Measurements from ENCODE around the gene CCDC9. TPM values are rescaled to one million over a fixed set of nuclear protein-coding genes. Genes with fewer than 3 reads are reported as not detected.

CCDC9 gene
- total and polyA plus RNA-seq, 2 of the 8 experiments (the other 6 are each of a cell fraction or from before 2014, with no cell fraction given) = 3.7 to 29.8 TPM

DNA sequence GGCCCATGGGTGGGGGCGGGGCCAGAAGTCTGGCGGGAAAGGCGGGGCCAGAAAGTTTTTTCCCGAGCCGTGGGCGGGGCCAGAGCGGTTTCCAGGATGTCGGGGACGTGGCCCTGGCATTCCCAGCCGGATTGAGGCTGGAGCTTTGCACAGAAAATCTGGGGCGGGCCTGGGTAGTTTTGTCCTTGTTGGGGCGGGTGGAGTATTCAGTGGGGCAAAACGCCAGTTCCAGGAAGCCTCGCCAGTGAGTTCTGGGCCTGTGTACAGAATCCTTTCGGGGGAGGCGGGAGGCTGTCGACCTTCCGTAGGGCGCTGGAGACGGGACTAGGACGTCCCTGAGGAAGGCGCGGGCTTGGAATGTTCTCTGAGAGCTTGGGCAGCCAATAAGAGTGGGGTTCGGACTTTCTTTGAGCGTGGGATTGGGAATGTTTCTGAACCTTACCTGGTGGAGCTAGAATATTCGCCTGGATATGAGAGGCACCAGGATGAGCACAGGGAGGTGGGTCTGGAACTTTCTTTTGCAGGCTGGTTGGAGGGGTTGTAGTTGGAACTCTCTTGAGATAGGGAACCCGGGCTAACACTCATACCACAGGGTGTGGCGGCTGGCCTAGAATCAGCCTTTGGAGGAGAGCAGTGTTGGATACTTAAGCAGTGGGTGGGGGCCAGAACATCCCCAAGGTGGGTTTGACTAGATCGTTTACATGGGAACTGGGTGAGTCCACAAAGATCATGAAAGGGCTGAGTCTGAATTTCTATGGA, 1.3 kb downstream of the CCDC9 start (continued):
- TF ChIP-seq, protein P1, sequence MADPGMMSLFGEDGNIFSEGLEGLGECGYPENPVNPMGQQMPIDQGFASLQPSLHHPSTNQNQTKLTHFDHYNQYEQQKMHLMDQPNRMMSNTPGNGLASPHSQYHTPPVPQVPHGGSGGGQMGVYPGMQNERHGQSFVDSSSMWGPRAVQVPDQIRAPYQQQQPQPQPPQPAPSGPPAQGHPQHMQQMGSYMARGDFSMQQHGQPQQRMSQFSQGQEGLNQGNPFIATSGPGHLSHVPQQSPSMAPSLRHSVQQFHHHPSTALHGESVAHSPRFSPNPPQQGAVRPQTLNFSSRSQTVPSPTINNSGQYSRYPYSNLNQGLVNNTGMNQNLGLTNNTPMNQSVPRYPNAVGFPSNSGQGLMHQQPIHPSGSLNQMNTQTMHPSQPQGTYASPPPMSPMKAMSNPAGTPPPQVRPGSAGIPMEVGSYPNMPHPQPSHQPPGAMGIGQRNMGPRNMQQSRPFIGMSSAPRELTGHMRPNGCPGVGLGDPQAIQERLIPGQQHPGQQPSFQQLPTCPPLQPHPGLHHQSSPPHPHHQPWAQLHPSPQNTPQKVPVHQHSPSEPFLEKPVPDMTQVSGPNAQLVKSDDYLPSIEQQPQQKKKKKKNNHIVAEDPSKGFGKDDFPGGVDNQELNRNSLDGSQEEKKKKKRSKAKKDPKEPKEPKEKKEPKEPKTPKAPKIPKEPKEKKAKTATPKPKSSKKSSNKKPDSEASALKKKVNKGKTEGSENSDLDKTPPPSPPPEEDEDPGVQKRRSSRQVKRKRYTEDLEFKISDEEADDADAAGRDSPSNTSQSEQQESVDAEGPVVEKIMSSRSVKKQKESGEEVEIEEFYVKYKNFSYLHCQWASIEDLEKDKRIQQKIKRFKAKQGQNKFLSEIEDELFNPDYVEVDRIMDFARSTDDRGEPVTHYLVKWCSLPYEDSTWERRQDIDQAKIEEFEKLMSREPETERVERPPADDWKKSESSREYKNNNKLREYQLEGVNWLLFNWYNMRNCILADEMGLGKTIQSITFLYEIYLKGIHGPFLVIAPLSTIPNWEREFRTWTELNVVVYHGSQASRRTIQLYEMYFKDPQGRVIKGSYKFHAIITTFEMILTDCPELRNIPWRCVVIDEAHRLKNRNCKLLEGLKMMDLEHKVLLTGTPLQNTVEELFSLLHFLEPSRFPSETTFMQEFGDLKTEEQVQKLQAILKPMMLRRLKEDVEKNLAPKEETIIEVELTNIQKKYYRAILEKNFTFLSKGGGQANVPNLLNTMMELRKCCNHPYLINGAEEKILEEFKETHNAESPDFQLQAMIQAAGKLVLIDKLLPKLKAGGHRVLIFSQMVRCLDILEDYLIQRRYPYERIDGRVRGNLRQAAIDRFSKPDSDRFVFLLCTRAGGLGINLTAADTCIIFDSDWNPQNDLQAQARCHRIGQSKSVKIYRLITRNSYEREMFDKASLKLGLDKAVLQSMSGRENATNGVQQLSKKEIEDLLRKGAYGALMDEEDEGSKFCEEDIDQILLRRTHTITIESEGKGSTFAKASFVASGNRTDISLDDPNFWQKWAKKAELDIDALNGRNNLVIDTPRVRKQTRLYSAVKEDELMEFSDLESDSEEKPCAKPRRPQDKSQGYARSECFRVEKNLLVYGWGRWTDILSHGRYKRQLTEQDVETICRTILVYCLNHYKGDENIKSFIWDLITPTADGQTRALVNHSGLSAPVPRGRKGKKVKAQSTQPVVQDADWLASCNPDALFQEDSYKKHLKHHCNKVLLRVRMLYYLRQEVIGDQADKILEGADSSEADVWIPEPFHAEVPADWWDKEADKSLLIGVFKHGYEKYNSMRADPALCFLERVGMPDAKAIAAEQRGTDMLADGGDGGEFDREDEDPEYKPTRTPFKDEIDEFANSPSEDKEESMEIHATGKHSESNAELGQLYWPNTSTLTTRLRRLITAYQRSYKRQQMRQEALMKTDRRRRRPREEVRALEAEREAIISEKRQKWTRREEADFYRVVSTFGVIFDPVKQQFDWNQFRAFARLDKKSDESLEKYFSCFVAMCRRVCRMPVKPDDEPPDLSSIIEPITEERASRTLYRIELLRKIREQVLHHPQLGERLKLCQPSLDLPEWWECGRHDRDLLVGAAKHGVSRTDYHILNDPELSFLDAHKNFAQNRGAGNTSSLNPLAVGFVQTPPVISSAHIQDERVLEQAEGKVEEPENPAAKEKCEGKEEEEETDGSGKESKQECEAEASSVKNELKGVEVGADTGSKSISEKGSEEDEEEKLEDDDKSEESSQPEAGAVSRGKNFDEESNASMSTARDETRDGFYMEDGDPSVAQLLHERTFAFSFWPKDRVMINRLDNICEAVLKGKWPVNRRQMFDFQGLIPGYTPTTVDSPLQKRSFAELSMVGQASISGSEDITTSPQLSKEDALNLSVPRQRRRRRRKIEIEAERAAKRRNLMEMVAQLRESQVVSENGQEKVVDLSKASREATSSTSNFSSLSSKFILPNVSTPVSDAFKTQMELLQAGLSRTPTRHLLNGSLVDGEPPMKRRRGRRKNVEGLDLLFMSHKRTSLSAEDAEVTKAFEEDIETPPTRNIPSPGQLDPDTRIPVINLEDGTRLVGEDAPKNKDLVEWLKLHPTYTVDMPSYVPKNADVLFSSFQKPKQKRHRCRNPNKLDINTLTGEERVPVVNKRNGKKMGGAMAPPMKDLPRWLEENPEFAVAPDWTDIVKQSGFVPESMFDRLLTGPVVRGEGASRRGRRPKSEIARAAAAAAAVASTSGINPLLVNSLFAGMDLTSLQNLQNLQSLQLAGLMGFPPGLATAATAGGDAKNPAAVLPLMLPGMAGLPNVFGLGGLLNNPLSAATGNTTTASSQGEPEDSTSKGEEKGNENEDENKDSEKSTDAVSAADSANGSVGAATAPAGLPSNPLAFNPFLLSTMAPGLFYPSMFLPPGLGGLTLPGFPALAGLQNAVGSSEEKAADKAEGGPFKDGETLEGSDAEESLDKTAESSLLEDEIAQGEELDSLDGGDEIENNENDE (IDR thresholded peaks at IDR 0.05; ENCODE audit: insufficient replicate concordance, low read length) = no peak
- TF ChIP-seq TBP (IDR thresholded peaks at IDR 0.05; ENCODE audit: low read depth, low read length) (peak; percentile 59; the same call in 1 of the 2 replicates), TAF1 (IDR thresholded peaks at IDR 0.05; ENCODE audit: low read depth, low read length) (peak; percentile 74), RFX5 (IDR thresholded peaks at IDR 0.05; ENCODE audit: borderline replicate concordance, low read depth, low read length) (no peak), ASH2L (IDR thresholded peaks at IDR 0.05; ENCODE audit: low read length) (peak; percentile 67), TAF7 (optimal IDR thresholded peaks at IDR 0.05; ENCODE audit: borderline replicate concordance, low read depth, low read length) (peak; percentile 69), PHF8 (conservative IDR thresholded peaks at IDR 0.05; ENCODE audit: low read depth, low read length) (peak; percentile 52; the same call in 1 of the 2 replicates), POLR2A (IDR thresholded peaks at IDR 0.05; ENCODE audit: control extremely low read depth in 1 of 2, low read depth in 2 of 2, low read length in 2 of 2) (peak in 1 of 2 experiments; percentile 76; a peak in 2 of 3 replicates), RXRA (IDR thresholded peaks at IDR 0.05; ENCODE audit: insufficient read depth, low read depth, low read length) (no peak), POLR2AphosphoS5 (IDR thresholded peaks at IDR 0.05; ENCODE audit: low read depth, low read length) (peak; percentile 56), CBX8 (IDR thresholded peaks at IDR 0.05; ENCODE audit: borderline replicate concordance, low read depth, low read length) (no peak)

Data from H1 (cell line).